Vagina (tissue), 2 donors: ENCODE measurements around the gene PPP2R5C.

Source experiments
- POLR2A ChIP-seq, 2 donors: fragments of 450-650 bp; IDR thresholded peaks; one replicate each; pipeline ENCODE4 v1.6.1; 2017; ENCODE audit warnings: antibody characterized with exemption in 2 of 2, mild to moderate bottlenecking in 2 of 2, moderate library complexity in 2 of 2
- TF ChIP-seq, protein P1 (sequence below), 3 experiments: fragments of 450-650 bp in 2 of 3; fragments of 200-600 bp in 1 of 3; sonication (generic) in 1 of 3; IDR thresholded peaks; one replicate each; pipeline ENCODE4 v1.5.1; 2017 to 2019; ENCODE audit warnings: antibody characterized with exemption in 3 of 3, mild to moderate bottlenecking in 2 of 3, moderate library complexity in 2 of 3

DNA sequence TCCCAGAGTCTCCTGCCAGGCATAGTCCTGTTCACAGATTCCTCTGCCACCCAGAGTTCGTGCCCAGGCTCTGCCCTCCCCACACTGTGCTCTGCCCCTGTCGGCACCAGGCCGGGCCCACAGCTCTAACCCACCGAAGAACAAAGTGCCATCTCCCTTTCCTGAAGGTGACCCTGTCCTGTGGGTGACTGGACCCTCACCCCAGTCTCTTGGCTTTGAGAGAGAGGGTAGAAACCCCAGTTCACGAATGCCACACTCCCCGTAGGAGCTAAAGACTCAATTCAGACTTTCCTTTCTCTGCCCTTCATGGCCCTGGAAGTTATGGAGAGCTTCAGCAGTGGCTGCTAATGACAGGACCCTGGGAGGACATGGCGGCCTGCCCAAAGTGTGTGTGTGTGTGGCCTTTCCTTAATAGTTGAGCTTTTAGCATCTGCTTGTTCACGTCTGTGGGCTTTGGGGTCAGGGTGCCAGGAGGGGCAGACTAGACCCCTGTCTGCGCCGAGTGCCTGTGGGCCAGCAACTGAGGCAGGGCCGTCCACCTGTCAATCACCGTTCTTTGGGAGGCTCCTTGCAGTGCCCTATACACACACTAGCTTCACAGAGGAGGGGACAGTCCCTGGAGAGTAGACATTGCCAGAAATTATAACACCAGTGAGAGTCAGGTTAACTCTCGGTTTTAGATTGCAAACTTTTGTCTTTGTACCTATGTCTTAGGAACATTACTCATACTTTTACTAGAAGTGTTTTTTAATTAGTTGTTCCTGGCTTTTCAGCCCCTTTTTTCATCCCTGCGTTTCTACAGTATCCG is 118.2 kb downstream of the PPP2R5C start:
- TF ChIP-seq, protein P1, sequence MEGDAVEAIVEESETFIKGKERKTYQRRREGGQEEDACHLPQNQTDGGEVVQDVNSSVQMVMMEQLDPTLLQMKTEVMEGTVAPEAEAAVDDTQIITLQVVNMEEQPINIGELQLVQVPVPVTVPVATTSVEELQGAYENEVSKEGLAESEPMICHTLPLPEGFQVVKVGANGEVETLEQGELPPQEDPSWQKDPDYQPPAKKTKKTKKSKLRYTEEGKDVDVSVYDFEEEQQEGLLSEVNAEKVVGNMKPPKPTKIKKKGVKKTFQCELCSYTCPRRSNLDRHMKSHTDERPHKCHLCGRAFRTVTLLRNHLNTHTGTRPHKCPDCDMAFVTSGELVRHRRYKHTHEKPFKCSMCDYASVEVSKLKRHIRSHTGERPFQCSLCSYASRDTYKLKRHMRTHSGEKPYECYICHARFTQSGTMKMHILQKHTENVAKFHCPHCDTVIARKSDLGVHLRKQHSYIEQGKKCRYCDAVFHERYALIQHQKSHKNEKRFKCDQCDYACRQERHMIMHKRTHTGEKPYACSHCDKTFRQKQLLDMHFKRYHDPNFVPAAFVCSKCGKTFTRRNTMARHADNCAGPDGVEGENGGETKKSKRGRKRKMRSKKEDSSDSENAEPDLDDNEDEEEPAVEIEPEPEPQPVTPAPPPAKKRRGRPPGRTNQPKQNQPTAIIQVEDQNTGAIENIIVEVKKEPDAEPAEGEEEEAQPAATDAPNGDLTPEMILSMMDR (IDR thresholded peaks at IDR 0.05): no peak
- no peak for TF ChIP-seq POLR2A (IDR thresholded peaks at IDR 0.05)
